ENCODE measurements around the gene EHBP1.

GRCh38 chr2:63003351-63003750, 297.8 kb downstream of the EHBP1 start:
- no peak for TF ChIP-seq CTCF (conservative IDR thresholded peaks at IDR 0.05; ENCODE audit: low read depth, low read length)
- no peak for TF ChIP-seq EZH2 (IDR thresholded peaks at IDR 0.05; ENCODE audit: borderline replicate concordance, low read depth, low read length, poor library complexity, severe bottlenecking)
